HepG2 (cell line): ENCODE results near the gene ELAPOR1.

Experiments used
- CTCF ChIP-seq: sonication (generic); formaldehyde crosslinking; IDR thresholded peaks from 2 replicates; pipeline ENCODE4 v1.5.0; 2020; ENCODE audit warnings: mild to moderate bottlenecking, missing genetic modification reagents, moderate library complexity
- DNMT1 ChIP-seq: sonication (generic); formaldehyde crosslinking; IDR thresholded peaks from 2 replicates; pipeline ENCODE4 v1.5.1; 2020; ENCODE audit warnings: mild to moderate bottlenecking, missing genetic modification reagents
- KDM1A ChIP-seq: IDR thresholded peaks from 2 replicates; pipeline ENCODE4 v1.6.1; 2016; ENCODE audit warnings: missing compliant biosample characterization
- POLR2A ChIP-seq, 2 experiments: IDR thresholded peaks; 2 replicates each; pipeline ENCODE4 v1.6.1; 2011; ENCODE audit warnings: low read depth in 2 of 2, low read length in 2 of 2, mild to moderate bottlenecking in 1 of 2, moderate library complexity in 1 of 2; ENCODE audit not compliant: insufficient read depth in 1 of 2
- RFX5 ChIP-seq: IDR thresholded peaks from 2 replicates; pipeline ENCODE4 v1.6.1; 2011; ENCODE audit warnings: low read depth, low read length, improper control_type of control experiment
- TFAP4 ChIP-seq: sonication (generic); IDR thresholded peaks from 2 replicates; pipeline ENCODE4 v1.6.1; 2016; ENCODE audit warnings: low read depth, borderline replicate concordance
- TFDP1 ChIP-seq: IDR thresholded peaks from 2 replicates; pipeline ENCODE4 v1.6.1; 2016; ENCODE audit warnings: missing compliant biosample characterization, missing genetic modification reagents, borderline replicate concordance
- ZKSCAN8 ChIP-seq: IDR thresholded peaks from 2 replicates; pipeline ENCODE4 v1.6.1; 2016; ENCODE audit warnings: borderline replicate concordance, missing genetic modification reagents, missing compliant biosample characterization
- ZNF24 ChIP-seq: fragments of 450-650 bp; IDR thresholded peaks from 2 replicates; pipeline ENCODE4 v1.6.1; 2017; ENCODE audit warnings: antibody characterized with exemption, mild to moderate bottlenecking
- ZNF280B ChIP-seq: sonication (generic); formaldehyde crosslinking; IDR thresholded peaks from 2 replicates; pipeline ENCODE4 v1.5.0; 2020; ENCODE audit warnings: missing genetic modification reagents, mild to moderate bottlenecking, borderline replicate concordance
- ZNF530 ChIP-seq: sonication (generic); formaldehyde crosslinking; IDR thresholded peaks from 2 replicates; pipeline ENCODE4 v1.5.0; 2020; ENCODE audit warnings: low read depth, mild to moderate bottlenecking, missing genetic modification reagents
- ZNF616 ChIP-seq: sonication (generic); formaldehyde crosslinking; IDR thresholded peaks from 2 replicates; pipeline ENCODE4 v1.5.0; 2020; ENCODE audit warnings: low read depth, mild to moderate bottlenecking, missing genetic modification reagents

- TF ChIP-seq TFDP1 (CRISPR knock-in tag) (no peak), TFAP4 (no peak), ZNF24 (no peak), CTCF (CRISPR knock-in tag) (no peak), POLR2A (IDR thresholded peaks at IDR 0.05; ENCODE audit: insufficient read depth in 1 of 2, low read depth in 2 of 2, low read length in 2 of 2) (no peak), ZKSCAN8 (CRISPR knock-in tag) (no peak), ZNF616 (no peak), KDM1A (CRISPR knock-in tag) (no peak), ZNF280B (CRISPR knock-in tag) (no peak), RFX5 (no peak), DNMT1 (CRISPR knock-in tag) (no peak), ZNF530 (CRISPR knock-in tag) (no peak)
Measured at GRCh38 chr1:109152196-109152595, 38.3 kb downstream of the ELAPOR1 start.
